HG02970 (cell line): ENCODE data around the gene NOS1AP.

Source experiments
- ATAC-seq: cut with Tn5 transposase; IDR thresholded peaks from one replicate; pipeline ENCODE4 v1.9.1; 2021; ENCODE audit warnings: mild to moderate bottlenecking, moderate library complexity, moderate number of reproducible peaks; ENCODE audit not compliant: unreplicated experiment, low FRiP score

Gene NOS1AP

DNA sequence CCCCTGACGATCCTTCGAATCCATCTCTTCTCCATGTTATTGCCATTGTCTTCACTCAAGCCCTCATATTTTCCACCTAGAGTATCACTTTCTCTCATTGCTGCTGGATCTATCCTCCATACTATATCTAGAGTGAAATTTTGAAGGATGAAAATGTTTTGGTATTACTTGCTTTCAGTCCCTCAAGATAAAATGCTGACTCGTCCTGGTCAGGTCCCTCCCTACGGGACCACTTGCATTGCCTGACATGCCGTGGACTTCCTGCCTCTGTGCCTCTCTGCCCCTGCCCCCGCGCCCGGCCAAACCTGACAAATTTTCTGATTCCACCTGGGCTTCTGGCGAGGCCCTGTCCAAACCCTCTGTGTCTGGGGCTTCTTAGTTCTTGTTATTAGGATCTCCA lies 283.6 kb downstream of the NOS1AP start:
- no peak for ATAC-seq

DNA sequence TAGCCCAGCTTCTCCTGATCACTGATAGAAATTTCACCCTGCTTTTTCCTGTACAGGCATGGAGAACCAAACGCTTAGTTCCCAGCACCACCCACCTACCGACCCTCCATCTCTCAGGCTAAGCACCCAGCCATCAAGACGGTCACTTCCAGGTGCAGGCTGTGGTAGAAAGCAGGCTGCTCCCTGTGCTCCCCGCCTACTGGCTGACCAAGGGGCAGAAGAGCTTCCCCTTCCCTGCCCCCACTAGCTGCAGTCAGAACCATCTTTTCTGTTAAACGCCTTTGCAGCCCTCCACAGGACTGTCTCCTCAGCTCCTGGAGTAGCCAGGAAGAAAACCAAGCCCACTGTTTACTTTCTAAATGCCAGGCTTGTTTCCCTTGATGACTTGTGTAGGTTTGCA lies 284.2 kb downstream of the NOS1AP start:
- ATAC-seq, result no peak

DNA sequence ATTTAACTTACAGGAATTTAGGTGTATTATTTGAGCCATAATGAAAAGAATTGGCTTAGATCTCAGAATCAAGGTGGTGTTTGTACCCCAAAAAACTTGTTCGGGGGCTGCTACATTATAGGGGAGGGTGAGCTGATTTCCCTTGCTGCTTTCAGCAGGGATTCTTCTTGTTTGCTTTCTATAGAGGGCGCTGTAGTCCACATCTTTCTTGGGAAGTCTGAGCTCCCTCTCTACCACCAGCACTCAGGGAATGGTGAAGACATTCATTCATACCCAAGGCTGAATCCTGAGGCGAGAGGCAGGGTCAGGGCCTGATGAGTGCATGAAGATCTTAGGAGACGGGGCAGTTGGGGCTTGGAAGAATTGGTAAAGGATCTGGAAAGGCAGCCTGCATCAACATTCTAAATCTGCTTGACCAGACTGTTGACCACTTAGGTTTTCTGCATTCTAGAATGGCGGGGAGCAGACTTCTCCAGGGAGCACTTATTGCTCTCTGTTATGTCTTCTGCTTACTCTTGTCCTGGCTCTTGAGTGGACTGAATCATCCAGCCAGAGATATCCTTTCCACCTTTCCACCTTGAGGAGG lies 288.3 kb downstream of the NOS1AP start:
- ATAC-seq, result no peak

DNA sequence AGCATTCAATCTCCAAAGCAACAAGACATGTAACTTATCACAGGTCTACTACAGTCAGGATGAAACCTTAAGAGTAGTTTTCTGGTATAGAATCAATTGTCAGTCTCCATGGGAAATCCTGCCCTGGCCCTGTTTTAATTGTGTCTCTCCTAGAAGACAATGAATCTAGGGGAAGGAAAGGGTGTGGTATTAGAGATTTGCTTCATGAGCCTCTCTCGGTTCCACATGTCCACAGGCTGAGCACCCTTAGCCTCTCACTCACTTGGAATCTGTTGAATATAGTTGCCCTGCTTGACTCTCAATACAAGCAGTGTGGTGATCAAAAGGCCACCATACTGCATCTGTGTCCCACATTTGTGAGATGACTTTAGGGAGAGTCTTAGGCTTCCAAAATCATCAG lies 289.4 kb downstream of the NOS1AP start:
- ATAC-seq, result no peak

DNA sequence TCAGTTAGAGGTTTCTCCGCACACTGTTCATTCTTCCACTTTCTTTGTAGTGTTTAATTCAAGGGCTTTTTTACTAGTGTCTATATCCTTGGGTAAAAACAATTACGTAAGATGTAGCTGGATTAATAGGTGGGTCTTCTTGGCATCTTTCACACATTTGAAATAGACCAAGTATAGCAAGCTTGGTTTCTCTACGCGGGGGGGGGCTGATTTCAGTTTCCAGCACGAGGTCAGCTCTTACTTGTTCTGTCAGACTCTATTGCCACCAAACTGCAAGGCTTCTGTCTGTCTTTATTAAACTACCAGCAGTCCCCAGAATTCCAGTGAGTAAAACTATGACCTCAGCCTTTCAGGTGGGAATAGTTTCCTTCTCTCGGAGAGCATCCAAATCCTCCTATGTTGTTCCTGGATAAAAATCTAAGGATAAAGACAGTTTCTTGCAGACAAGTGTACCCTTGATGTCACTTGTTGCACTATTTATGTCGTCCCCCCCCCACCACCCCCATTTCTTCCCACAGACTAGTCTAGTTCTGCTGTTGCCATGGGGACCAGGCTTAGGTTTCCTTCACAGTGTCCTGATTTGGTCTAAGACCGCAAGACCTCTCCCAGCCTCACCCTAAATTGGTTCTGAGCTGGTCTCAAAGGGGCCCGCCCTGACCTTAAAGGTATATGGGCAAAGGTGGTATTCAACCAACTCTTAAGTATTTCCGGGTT lies 290.2 kb downstream of the NOS1AP start:
- no peak for ATAC-seq

DNA sequence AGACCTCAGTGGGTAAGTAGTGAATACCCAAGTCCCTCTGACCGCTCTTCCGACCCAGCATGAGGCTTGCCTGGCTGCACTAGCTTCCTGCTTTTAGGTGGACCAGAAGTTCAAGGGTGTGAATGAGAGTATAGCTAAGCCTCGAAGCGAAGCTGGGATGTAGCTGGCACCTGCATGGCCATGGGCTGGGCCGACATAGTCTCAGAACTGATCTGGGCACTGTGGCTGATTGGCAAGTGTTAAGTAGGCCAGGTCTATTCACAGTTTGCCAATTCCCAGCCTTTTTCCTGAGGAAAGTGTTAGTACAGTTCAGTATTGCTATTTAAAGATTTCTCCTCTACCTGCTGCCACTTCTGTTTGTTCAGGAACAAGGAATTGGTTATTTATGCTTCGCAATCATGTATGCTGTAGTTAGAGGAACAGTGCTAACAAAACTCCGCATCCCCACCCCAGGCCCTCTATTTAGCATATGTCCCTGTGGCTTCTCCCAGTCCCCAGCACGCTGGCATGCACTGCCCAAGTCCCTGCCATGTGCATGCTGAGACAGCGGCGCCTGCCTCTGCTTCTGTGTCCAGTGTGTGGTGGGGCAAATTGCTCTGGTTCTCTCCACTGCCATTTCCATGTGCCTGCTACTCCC lies 290.9 kb downstream of the NOS1AP start:
- no peak for ATAC-seq

DNA sequence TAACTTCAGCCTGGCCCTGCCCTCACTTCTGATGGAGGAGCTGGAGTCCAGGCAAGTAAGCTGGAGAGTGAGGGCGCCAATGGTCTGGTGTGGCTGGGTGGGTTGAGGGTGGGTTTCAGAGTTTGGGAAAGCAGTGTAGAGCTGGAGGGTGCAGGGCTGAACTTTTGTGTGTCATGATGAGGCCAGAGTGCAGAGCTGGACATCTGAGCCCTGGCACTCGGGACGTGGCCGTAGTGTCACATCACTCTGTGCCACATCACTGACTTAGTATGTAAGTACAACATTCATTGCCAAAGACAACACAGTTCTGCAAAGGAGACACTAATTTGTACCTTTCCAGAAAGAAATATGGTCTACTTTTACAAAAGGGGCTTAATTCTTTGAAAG lies 291.4 kb downstream of the NOS1AP start:
- ATAC-seq, result no peak

DNA sequence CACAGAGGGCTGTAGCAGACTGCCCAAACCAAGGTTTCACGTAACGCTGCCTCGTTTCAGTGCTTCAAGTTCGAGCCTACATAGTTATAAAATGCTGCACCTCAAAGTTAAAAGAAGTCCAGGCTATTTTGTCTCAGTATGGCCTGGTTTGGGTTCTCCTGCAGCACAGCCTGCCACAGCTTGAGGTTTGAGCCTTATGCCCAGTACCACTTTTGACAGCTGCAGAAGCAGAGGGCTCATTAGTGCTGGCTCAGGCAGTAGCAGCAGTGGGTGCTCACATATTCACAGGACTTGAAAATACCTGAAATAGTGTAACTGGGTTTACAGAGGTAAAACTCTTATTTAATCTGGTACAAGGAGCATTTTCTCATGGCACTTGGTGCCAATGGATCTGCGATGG lies 291.9 kb downstream of the NOS1AP start:
- ATAC-seq, result no peak

DNA sequence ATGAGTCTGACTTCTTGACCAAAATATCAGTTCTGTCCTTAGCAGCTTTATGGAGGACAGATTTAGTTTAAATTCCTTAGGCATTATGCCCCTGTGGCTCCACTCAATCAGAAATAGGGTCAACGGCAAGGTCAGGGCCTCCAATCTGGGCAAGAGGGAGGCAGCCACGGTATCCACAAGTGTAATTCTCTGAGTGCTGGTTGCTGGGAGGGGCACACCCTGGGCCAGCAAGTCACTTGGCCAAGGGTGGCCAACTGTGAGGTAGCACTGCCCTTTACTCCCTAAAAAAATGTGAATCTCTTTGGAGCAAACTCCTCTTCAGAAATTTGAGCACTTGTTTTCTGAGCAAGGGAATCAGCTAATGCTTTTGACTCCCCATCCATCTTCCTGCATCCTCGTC lies 294.3 kb downstream of the NOS1AP start:
- no peak for ATAC-seq

DNA sequence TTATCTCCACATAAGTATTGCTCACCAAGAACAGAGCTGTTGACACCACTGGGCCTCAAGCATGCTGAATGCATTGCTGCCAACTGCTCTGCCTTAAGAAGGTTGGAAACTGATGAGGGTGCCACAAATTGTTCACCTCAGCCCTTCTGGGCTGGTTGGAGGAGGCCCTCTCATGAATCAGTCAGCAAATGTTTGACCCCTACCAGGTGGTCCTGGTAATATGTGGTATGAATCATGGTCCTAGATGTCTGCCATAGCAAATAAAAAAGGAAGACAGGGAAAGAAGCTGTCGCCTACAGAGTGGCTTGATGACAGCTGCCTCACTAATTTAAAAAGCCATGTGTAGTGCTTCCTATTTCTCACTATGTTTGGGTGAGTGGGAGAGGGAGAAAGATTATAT lies 295.0 kb downstream of the NOS1AP start:
- no peak for ATAC-seq

DNA sequence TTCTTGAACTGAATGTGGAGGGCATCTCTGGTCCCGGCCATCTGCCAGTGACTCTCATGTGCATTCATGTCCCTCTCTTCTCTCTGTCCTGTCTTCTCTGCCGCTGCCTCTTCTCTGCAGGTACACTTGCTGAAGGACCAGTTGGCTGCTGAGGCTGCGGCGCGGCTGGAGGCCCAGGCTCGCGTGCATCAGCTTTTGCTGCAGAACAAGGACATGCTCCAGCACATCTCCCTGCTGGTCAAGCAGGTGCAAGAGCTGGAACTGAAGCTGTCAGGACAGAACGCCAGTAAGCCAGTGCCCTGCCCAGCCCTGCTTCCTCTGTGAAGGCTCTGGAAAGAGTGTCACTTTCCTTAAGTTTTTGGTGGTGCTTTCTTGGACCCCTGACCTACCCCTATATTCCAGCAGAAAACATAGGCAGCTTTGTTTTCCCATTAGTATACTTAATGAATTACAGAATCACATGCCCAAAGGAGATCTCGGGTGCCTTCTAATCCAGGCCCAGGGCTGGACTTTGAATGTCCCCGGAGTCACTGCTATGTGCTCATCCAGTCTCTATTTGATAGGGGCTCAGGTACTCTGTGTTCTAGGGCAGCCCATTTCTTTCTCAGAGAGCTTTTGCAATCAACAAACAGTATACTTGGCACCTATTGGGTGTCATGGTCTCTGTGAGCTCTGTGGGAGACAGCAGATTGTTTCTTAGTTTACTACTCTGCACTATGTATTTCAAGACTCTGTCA lies 296.0 kb downstream of the NOS1AP start:
- no peak for ATAC-seq

DNA sequence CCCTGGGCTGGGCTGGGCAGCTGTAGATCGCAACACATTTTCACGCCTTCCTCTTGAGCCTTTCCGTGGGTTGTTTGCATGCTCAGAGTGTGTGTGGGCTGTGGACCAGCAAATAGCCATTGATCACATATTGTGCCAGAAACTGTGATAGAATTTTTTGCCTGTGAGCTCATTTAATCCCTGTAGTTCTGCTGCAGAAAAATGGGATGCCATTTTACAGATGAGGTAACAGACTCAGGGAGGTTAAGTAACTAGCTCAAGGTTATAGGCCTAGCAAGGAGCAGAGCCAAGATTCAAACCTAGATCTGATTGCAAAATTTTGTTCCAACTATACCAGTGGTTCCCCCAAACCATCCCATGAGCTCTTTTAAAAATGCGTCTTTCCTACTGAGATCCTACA lies 296.7 kb downstream of the NOS1AP start:
- no peak for ATAC-seq

DNA sequence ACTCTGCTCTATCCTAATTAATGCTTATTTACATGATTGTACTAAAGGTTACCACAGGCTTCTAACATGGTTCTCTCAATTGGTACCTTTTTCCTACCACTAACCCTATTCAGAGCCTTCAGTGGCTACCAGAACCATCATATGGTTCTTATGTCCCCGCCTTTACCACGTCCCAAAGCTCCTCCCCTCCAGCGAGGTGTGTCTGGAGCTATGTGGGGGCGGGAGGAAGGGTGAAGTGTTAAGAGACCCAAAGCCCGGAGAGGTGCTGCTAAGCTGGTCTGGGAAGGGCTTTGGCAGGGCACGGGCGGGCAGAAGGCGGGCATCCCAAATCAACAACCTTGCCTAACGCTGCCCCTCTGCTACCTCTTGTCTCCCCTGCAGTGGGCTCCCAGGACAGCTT lies 297.2 kb downstream of the NOS1AP start:
- no peak for ATAC-seq

DNA sequence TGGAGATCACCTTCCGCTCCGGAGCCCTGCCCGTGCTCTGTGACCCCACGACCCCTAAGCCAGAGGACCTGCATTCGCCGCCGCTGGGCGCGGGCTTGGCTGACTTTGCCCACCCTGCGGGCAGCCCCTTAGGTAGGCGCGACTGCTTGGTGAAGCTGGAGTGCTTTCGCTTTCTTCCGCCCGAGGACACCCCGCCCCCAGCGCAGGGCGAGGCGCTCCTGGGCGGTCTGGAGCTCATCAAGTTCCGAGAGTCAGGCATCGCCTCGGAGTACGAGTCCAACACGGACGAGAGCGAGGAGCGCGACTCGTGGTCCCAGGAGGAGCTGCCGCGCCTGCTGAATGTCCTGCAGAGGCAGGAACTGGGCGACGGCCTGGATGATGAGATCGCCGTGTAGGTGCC lies 297.6 kb downstream of the NOS1AP start:
- no peak for ATAC-seq

DNA sequence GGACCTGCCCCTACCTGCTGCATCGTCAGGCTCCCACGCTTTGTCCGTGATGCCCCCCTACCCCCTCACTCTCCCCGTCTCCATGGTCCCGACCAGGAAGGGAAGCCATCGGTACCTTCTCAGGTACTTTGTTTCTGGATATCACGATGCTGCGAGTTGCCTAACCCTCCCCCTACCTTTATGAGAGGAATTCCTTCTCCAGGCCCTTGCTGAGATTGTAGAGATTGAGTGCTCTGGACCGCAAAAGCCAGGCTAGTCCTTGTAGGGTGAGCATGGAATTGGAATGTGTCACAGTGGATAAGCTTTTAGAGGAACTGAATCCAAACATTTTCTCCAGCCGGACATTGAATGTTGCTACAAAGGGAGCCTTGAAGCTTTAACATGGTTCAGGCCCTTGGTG lies 298.3 kb downstream of the NOS1AP start:
- no peak for ATAC-seq

DNA sequence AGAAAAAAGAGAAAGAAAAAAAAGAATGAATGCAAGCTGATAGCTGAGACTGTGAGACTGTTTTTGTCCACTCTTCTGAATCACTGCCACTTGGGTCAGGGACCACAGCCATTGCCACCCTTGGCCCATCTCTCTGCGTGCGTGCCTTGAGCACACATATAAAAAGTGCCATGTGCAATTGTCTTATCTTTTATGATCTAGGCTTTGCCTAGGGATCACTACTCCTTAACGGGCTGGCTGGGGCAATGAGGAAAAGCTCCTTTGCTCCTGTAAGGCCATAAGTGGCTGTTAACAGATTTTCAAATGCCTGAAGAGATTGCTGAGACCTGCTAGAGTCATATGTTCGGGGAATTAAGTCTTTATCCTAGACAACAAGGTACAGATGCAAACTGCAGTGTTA lies 299.0 kb downstream of the NOS1AP start:
- no peak for ATAC-seq

DNA sequence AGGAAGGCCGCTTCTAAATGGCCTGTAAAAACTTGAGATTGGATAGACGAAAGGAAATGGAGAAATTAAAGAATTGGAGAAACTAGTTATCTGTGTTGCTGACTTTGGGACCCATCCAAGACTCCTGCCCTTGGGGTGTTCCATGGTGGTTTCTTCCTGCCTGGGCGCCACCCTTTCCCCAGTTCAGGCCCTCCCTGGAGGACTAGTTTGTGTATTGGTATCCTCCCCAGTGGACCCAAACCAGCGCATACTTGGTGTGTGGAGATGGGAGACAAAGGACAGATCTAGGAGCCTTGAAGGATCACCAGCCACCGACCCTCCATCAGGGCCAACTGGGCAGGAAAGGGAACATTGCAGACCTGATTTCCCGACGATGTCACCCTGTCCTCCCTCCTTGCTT lies 300.1 kb downstream of the NOS1AP start:
- no peak for ATAC-seq

DNA sequence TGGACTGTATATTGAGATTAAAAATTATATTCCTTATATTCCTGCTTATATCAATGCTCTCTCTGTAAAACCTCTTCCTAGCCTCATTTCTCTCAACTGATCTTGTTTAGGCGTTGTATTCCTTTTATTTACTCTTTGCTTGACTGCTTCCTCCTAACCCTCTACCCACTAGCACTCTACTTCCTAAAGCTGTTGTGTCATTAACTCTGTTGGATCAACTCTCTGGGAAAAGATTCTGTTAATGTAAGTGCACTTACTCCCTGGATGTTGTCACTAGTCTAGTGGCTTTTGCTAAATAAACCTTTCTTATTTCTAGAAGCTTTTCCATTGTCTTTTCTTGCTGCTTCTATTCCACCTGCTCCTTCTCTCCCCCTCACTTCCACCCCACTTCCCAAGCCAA lies 300.7 kb downstream of the NOS1AP start:
- no peak for ATAC-seq

DNA sequence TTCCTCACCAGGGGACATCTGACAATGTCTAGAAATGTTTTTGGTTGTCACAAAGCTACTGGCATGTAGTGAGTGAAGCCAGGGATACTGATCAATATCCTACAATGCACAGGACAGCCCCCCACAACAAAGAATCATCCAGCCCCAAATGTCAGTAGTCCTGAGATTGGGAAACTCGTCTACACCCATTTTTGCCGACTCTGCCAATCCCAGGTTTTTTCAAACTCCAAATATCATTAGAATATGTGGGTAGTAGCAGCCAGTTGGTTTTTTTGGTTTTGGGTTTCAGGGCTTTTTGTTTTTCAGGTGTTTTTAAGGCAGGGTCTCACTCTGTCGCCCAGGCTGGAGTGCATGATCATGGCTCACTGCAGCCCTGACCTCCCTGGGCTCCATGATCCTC lies 301.2 kb downstream of the NOS1AP start:
- no peak for ATAC-seq

DNA sequence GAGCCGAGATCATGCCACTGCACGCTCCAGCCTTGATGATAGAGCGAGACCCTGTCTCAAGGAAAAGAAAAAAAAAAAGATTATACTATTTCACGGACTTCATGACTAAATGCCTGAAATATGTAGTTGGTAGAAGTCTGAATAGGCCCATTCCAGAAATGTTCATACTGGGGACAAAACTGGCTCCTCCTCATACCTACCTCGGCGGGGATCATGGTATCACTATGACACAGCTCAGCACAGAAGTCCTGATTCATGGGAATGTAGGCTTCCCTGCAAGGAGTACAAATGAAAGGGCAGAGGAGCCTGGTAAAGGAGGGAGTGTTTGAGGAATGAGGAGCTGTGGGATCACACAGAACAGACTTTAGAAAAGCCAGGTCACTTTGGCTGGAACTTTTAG lies 302.1 kb downstream of the NOS1AP start:
- ATAC-seq, result no peak
